Muscle layer of duodenum (tissue), 2 donors: ENCODE measurements around the gene LRFN4.

Experiments used
- H3K27ac ChIP-seq: one replicate; pipeline ENCODE4 v1.7.0; 2013; ENCODE audit warnings: mild to moderate bottlenecking, low read length
- H3K27me3 ChIP-seq: one replicate; pipeline ENCODE4 v1.7.0; 2013; ENCODE audit warnings: low read depth, mild to moderate bottlenecking, control low read depth, low read length
- H3K36me3 ChIP-seq, 2 donors: one replicate each; pipeline ENCODE4 v1.7.0; 2013; ENCODE audit warnings: low read length in 2 of 2, control low read depth in 1 of 2, mild to moderate bottlenecking in 1 of 2; ENCODE audit not compliant: insufficient read depth in 2 of 2, control insufficient read depth in 1 of 2
- H3K4me1 ChIP-seq, 2 donors: one replicate each; pipeline ENCODE4 v1.7.0; 2013; ENCODE audit warnings: low read length in 2 of 2, mild to moderate bottlenecking in 2 of 2, control low read depth in 1 of 2, moderate library complexity in 1 of 2; ENCODE audit not compliant: insufficient read depth in 2 of 2, control insufficient read depth in 1 of 2
- H3K4me3 ChIP-seq, 2 donors: one replicate each; pipeline ENCODE4 v1.7.0; 2013; ENCODE audit warnings: low read length in 2 of 2, low read depth in 1 of 2, mild to moderate bottlenecking in 1 of 2
- H3K9me3 ChIP-seq, 2 donors: one replicate each; pipeline ENCODE4 v1.7.0; 2013; ENCODE audit warnings: low read length in 2 of 2, control low read depth in 1 of 2, mild to moderate bottlenecking in 1 of 2; ENCODE audit not compliant: control insufficient read depth in 1 of 2
- donor health status: healthy.

LRFN4 gene

DNA sequence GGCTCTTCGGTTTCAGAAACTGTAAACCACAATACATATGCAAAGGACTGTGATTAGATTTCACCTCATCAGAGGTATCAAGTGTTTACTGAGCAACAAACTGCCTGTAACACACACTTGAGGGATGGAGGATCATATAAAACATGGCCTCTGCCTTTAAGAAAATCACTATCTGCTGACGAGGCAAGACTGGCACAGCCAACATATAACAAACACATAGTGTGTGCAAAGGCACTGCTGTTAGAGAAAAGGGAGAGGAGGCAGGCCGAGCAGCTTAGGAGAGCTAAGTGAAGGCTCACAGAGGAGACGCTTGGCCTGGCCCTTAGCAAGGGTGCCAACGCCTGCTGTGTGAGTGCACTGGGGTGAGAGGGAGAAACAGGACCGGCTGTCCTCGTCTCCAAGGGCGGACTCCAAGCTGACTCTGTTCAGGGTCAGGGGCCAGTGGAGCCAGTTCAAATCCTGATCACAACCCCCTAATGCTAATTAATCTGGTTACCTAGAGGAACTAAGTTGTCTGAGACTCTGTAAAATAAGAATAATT is 48.2 kb downstream of the LRFN4 start:
- H3K27ac ChIP-seq: no peak overlapping the region
- no peak overlapping the region for H3K4me3 ChIP-seq
- no peaks in the 10 kb centered on the region for H3K9me3 ChIP-seq
- peaks cover 0 to 9% of the 10 kb centered on the region in 2 donors for H3K4me1 ChIP-seq
- H3K27me3 ChIP-seq: no peaks in the 10 kb centered on the region
- no peaks in the 10 kb centered on the region for H3K36me3 ChIP-seq

GRCh38 chr11:66905631-66906030 is 48.8 kb downstream of the LRFN4 start:
- Histone ChIP-seq H3K4me1 (peaks cover 0 to 9% of the 10 kb centered on the region in 2 donors), H3K27ac (no peak overlapping the region), H3K36me3 (no peaks in the 10 kb centered on the region), H3K9me3 (no peaks in the 10 kb centered on the region), H3K27me3 (no peaks in the 10 kb centered on the region), H3K4me3 (no peak overlapping the region)

GRCh38 chr11:66906061-66906733 is 49.3 kb downstream of the LRFN4 start:
- H3K4me1 ChIP-seq: peaks cover 0 to 9% of the 10 kb centered on the region in 2 donors
- no peak overlapping the region for H3K27ac ChIP-seq
- H3K4me3 ChIP-seq: no peak overlapping the region

DNA sequence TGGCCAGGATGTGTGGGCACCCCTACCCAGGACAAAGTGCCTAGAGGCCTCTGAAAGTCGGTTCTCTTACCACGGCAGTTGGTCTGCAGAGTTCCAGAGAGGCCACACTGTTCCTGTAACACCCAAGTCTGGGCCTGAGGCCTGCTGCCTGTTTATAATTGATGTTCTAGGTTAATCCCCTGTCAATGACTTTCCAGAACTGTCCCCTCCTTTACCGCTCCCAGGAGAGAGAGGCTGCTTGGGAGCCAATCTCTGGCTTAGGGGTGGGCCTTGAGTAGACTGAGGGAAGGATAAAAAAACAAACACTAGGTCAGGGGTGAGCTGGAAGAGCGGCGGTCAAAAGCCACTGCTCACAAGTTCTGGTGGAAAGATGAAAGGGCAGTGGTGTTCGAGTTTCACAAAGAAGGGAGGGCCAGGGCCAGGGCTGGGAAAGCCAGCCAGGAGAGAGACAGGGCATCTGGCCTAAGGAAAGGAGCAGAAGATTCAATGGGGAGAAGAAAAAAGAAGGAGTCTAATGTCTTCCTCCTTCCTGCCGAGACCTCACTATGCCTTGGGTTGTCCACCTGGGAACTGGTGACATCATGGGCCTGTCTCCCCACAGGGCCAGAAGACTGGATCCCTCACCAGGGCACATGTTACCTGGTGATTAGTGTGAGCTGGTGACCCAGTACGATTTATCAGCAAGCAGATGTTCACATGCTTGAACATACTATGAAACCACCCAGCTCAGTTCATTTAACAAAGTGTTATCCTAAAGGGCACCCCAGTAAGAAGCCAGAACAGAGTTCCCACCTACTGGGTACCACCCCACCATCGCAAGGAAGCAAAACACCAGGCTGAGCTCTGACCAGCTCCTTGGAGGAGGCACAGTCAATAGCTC is 51.1 kb downstream of the LRFN4 start:
- no peak overlapping the region for H3K4me3 ChIP-seq
- no peaks in the 10 kb centered on the region for H3K27me3 ChIP-seq
- H3K9me3 ChIP-seq: no peaks in the 10 kb centered on the region
- H3K36me3 ChIP-seq: no peaks in the 10 kb centered on the region
- H3K4me1 ChIP-seq: peaks cover 0 to 9% of the 10 kb centered on the region in 2 donors
- H3K27ac ChIP-seq: no peak overlapping the region

More at GRCh38 chr11:66906061-66906733, 49.3 kb downstream of the LRFN4 start:
- Histone ChIP-seq H3K9me3 (no peaks in the 10 kb centered on the region), H3K36me3 (no peaks in the 10 kb centered on the region), H3K27me3 (no peaks in the 10 kb centered on the region)

GRCh38 chr11:66909181-66909580 is 52.3 kb downstream of the LRFN4 start:
- Histone ChIP-seq H3K27me3 (no peaks in the 10 kb centered on the region), H3K9me3 (no peaks in the 10 kb centered on the region), H3K4me3 (no peak overlapping the region), H3K4me1 (peaks cover 0 to 9% of the 10 kb centered on the region in 2 donors), H3K27ac (no peak overlapping the region), H3K36me3 (no peaks in the 10 kb centered on the region)

- H3K4me3 ChIP-seq: no peak overlapping the region
- H3K36me3 ChIP-seq: no peaks in the 10 kb centered on the region
- H3K4me1 ChIP-seq: peaks cover 0 to 9% of the 10 kb centered on the region in 2 donors
- no peaks in the 10 kb centered on the region for H3K9me3 ChIP-seq
- H3K27ac ChIP-seq: no peak overlapping the region
- H3K27me3 ChIP-seq: no peaks in the 10 kb centered on the region
These were observed 53.2 kb downstream of the LRFN4 start for GRCh38 chr11:66910016-66910415.
